AG09319 (cell line): ENCODE results near the gene ZNF320.
"Not testable (repeated sequence)": the region's sequence is repeated elsewhere in the genome, so short reads cannot be mapped to it uniquely, and the experiment has no call there.

ENCODE experiments used
- DNase-seq: peaks from one replicate; pipeline ENCODE4 v3.0.0-alpha.2; 2010; ENCODE audit warnings: low read depth; ENCODE audit errors: extremely low read depth

Gene ZNF320

GRCh38 chr19:52856540-52857377 is 40.7 kb downstream of the ZNF320 start:
- not testable (repeated sequence) for DNase-seq
